ENCODE results near the gene KDM2B. TPM values are rescaled to one million over a fixed set of nuclear protein-coding genes. Genes with fewer than 3 reads are reported as not detected.

KDM2B gene
- total RNA-seq, 1 donor from 2014 or later: 236 TPM

DNA sequence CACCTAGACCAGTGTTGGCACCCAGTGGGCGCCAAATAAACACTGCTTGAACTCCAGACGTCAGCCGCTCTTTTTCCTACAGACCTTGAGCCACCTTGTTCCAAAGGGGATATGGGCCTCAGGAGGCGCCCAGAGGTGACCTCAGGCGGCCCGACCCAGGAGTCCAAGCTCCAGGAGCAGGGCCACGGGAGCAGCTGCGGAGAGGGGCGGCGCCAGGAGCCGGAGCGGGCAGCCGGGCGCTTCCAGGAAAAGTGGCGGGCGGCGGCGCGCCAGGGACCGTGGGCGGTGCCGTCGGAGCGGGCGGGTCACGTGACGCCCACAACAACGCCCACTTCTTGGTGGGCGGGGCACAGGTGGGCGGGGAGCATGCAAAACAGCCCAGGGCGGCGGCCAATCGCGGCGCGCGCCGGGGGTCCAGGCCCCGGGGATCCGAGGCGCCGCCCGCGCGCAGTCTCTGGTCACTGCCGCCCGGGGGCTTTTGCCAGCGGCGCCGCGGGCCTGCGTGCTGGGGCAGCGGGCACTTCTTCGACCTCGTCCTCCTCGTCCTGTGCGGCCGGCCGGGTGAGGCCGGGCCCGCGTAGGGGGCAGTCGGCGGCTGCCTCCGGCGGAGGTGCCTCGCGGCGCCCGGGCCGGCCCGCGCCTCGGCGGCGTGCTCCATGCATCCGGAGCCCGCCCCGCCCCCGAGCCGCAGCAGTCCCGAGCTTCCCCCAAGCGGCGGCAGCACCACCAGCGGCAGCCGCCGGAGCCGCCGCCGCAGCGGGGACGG lies 45.4 kb upstream of the KDM2B start, which contains the start of gene ORAI1:
Gene ORAI1 (plus strand): TSS at position 444 of the 766 bp plus-strand sequence.
- Mint-ChIP-seq H3K4me1 (peaks cover 53% of the 10 kb centered on the region), H3K36me3 (ENCODE audit: low read depth) (peaks cover 30% of the 10 kb centered on the region), H3K27ac (peak within 1 kb of the TSS; percentile 96), H3K4me3 (peak within 1 kb of the TSS; percentile 94), H3K27me3 (no peaks in the 10 kb centered on the region), H3K9me3 (no peaks in the 10 kb centered on the region)
- ChIA-PET POLR2A (interaction anchor here (0.5 to 7.7 kb wide), 36 partner anchors 11 to 201 kb away, joined by 3 to 138 read pairs (median 6); partner anchors contain the start of genes KDM2B, MORN3 and SETD1B), CTCF (interaction anchor here (0.7 to 8.9 kb wide), 13 partner anchors 10 to 132 kb away, joined by 3 to 168 read pairs (median 7); partner anchors contain the start of genes KDM2B and MORN3)
- DNase-seq (peak; percentile 98), ATAC-seq (ENCODE audit: low read depth) (peak; percentile 70)
- intact Hi-C loops (cut with micrococcal nuclease): loop anchor here (1.0 to 5.0 kb wide), 9 partner anchors 36 to 396 kb away; partner anchors contain the start of gene BCL7A
- TF ChIP-seq, protein P1, sequence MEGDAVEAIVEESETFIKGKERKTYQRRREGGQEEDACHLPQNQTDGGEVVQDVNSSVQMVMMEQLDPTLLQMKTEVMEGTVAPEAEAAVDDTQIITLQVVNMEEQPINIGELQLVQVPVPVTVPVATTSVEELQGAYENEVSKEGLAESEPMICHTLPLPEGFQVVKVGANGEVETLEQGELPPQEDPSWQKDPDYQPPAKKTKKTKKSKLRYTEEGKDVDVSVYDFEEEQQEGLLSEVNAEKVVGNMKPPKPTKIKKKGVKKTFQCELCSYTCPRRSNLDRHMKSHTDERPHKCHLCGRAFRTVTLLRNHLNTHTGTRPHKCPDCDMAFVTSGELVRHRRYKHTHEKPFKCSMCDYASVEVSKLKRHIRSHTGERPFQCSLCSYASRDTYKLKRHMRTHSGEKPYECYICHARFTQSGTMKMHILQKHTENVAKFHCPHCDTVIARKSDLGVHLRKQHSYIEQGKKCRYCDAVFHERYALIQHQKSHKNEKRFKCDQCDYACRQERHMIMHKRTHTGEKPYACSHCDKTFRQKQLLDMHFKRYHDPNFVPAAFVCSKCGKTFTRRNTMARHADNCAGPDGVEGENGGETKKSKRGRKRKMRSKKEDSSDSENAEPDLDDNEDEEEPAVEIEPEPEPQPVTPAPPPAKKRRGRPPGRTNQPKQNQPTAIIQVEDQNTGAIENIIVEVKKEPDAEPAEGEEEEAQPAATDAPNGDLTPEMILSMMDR (IDR thresholded peaks at IDR 0.05): no peak

DNA sequence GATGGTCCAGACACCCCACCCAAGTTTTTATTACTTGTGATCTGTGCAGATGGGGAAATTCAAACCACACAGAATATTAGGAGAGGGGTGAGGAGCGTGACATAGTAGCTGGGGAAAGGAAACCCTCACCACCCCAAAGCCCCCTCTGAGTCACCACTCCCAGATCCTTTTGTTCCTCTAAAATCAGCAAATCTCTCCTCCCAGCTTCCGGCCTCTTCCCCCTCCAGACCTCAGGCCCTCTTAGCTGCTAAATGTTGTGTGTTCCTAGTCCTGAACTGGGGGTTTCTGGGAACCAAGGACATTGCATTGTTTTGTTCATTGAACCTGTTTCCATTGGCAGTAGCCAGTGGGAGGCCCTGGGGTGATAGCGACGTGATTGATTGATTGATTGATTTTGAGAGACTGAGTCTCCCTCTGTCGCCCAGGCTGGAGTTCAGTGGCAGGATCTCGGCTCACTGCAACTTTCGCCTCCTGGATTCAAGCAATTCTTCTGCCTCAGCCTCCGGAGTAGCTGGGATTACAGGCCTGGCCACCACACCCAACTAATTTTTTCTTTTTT lies 39.6 kb upstream of the KDM2B start:
- ChIA-PET CTCF (interaction anchor here (1.3 to 1.9 kb wide), 2 partner anchors 67 to 118 kb away, joined by 3 to 7 read pairs; no protein-coding TSS in a partner anchor), POLR2A (interaction anchor here (1.1 to 1.4 kb wide), 4 partner anchors 10 to 61 kb away, joined by 3 to 12 read pairs (median 4); no protein-coding TSS in a partner anchor)
- Mint-ChIP-seq H3K27ac (no peak overlapping the region), H3K4me1 (peaks cover 32% of the 10 kb centered on the region), H3K9me3 (no peaks in the 10 kb centered on the region), H3K4me3 (no peak overlapping the region), H3K27me3 (no peaks in the 10 kb centered on the region), H3K36me3 (ENCODE audit: low read depth) (no peaks in the 10 kb centered on the region)
- TF ChIP-seq, protein P1 (IDR thresholded peaks at IDR 0.05): no peak
- DNase-seq (no peak), ATAC-seq (ENCODE audit: low read depth) (no peak)
- intact Hi-C loops (cut with micrococcal nuclease): no loop called here

DNA sequence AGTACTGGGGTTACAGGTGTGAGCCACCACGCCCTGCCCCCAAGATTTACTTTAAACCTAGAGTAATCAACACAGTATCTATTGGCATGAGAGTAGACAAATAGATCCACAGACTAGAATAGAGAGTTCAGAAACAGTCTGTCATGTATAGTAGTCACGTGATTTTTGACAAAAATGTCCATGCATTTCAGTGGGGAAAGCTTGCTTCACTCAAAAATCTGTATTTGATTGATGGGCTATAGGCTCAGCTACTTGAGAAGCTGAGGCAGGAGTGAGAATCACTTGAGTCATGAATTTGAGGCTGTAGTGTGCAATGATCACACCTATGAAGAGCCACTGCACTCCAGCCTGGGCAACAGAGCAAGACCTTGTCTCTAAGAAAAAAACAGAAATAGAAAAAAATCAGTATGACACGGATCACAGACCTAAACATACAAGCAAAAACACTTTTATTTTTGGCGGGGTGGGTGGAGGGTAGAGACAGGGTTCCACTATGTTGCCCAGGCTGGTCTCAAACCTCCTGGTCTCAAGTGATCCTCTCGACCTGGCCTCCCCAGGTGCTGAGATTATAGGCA lies 37.9 kb upstream of the KDM2B start:
- peaks cover 31% of the 10 kb centered on the region for H3K4me1 Mint-ChIP-seq
- no peaks in the 10 kb centered on the region for H3K9me3 Mint-ChIP-seq
- TF ChIP-seq, protein P1 (IDR thresholded peaks at IDR 0.05): no peak
- intact Hi-C loops (cut with micrococcal nuclease): no loop called here
- ATAC-seq (ENCODE audit: low read depth) (peak; percentile 70), DNase-seq (no peak)
- POLR2A ChIA-PET: interaction anchor here (1.7 to 1.9 kb wide), 2 partner anchors 9 to 37 kb away, joined by 4 to 5 read pairs; no protein-coding TSS in a partner anchor
- H3K27ac Mint-ChIP-seq: peak overlapping the region; percentile 53
- no peaks in the 10 kb centered on the region for H3K27me3 Mint-ChIP-seq
- CTCF ChIA-PET: interaction anchor here (0.7 kb wide), 2 partner anchors 66 to 119 kb away, joined by 3 read pairs; no protein-coding TSS in a partner anchor
- H3K36me3 Mint-ChIP-seq (ENCODE audit: low read depth): no peaks in the 10 kb centered on the region
- H3K4me3 Mint-ChIP-seq: peak overlapping the region; percentile 41

DNA sequence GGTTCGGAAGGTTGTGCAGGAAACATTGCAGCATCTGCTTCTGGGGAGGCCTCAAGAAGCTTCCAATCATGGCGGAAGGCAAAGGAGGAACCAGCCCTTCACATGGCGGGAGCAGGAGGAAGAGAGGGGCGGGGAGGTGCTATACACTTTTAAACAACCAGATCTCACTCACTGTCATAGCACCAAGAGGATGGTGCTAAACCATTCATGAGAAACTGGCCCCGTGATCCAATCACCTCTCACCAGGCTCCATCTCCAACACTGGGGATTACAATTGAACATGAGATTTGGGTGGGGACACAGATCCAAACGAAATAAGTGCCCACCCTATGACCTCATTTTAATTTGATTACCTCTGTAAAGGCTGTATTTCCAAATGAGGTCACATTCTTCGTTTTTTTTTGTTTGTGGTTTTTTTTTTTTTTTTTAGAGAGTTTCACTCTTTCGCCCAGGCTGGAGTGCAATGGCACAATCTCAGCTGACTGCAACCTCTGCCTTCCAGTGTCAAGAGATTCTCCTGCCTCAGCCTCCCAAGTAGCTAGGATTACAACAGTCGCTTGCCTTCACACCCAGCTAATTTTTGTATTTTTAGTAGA lies 34.1 kb upstream of the KDM2B start:
- Mint-ChIP-seq H3K27ac (no peak overlapping the region), H3K36me3 (ENCODE audit: low read depth) (no peaks in the 10 kb centered on the region), H3K9me3 (no peaks in the 10 kb centered on the region), H3K27me3 (no peaks in the 10 kb centered on the region), H3K4me1 (peaks cover 28% of the 10 kb centered on the region), H3K4me3 (no peak overlapping the region)
- TF ChIP-seq, protein P1 (IDR thresholded peaks at IDR 0.05): no peak
- ChIA-PET POLR2A (interaction anchor here (0.6 to 0.7 kb wide), 2 partner anchors 24 to 1528 kb away, joined by 5 to 8 read pairs; no protein-coding TSS in a partner anchor), CTCF (no interaction called here)
- no peak for DNase-seq
- ATAC-seq (ENCODE audit: low read depth): peak; percentile 13
- intact Hi-C loops (cut with micrococcal nuclease): no loop called here

All from activated B cell treated with CpG ODN at 0.5 μM for 24 hours (primary cell).